ENCODE data around the gene PDAP1.
"Not testable (repeated sequence)": the region's sequence is repeated elsewhere in the genome, so short reads cannot be mapped to it uniquely, and the experiment has no call there.

The PDAP1 gene

DNA sequence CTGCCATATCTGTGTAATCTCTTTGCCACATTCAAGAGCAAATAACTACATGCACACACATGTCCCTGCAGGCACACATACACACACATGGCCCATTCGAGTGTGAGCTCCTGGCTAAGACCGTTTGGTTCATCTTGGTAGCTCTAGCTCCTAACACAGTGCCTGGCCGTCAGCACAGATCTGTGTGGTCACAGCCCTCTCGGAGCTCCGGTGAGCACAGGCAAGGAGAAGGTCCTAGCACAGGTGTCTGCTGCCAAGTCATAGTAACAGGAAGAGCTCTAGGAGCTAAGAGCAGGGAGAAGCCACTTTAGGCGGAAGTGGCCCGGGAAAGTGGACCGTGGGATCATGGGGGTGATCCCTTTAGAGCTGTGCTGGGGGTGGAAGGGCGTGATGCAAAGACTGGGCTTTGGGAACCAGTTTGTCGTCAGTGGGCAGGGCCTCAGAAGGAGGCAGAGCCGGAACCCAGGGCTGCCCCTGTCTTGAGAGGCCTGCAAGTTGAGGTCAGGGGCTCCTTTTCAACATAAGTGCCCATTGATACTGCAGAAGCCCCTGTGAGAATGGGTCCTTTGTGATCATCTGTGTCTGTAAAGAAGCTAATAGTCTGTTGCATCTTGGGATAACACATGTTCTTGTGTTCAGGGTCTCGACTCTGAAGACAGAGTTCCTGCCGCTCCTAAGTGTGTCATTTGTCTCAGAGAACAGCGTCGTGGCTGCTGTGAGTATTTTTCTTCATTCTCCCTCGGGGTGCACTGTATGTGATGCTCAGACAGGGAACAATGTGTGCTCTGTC is 50.5 kb downstream of the PDAP1 start:
- no peak for DNase-seq (ENCODE audit: low read depth in 2 of 2, low spot score in 1 of 2)

DNA sequence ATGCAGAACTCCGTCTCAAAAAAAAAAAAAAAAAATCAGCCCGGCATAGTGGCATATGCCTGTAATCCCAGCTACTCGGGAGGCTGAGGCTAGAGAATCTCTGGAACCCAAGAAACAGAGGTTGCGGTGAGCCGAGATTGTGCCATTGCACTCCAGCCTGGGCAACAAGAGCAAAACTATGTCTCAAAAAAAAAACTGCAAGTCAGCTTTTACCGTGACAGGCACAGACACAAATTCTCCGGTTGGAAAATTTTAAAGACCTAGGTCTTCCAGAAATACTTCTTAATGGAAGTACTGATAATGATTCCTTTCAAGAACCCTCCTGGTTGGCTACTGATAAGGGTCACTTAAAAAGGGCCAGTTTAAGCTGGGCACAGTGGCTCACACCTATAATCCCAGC is 53.3 kb downstream of the PDAP1 start:
- no peak for DNase-seq (ENCODE audit: low read depth in 2 of 2, low spot score in 1 of 2)

DNA sequence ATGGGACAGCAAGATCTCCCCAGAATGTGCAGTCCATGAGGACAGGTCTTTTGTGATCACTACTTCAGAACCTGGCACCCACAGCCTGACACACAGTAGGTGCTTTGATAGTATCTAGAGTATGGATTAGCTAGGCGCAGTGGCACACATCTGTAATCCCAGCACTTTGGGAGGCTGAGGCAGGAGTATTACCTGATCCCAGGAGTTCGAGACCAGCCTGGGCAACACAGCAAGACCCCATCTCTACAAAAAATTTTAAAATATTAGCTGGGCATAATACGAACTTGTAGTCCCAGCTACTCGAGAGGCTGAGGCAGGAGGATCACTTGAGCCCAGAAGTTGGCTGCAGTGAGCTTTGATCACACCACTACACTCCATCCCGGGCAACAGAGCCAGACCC is 56.1 kb downstream of the PDAP1 start:
- DNase-seq (ENCODE audit: low read depth in 2 of 2, low spot score in 1 of 2): no peak

DNA sequence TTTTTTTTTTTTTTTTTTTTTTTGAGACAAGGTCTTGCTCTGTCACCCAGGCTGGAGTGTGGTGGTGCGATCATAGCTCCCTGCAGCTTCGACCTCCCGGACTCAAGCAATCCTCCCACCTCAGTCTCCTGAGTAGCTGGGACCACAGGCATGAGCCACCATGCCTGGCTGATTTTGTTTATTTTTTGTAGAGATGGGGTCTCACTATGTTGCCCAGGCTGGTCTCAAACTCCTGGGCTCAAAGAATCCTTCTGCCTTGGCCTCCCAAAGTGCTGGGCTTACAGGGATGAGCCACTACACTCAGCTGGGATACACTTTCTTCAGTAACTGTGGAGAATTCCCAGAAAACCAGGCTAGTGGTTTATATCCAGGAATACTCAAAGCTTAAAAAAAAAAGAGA is 57.8 kb downstream of the PDAP1 start:
- not testable (repeated sequence) for DNase-seq (ENCODE audit: low read depth in 2 of 2, low spot score in 1 of 2)
